K562 (cell line): Measurements from ENCODE around the gene SRCAP. TPM values are rescaled to one million over a fixed set of nuclear protein-coding genes. Genes with fewer than 3 reads are reported as not detected.

ENCODE experiments used
- ATAC-seq: fragments of 200-7000 bp; cut with Tn5 transposase; 3 replicates; pipeline ENCODE4 v1.9.1; 2020; ENCODE audit warnings: moderate library complexity
- BruUV-seq: library from RNA; stranded (reverse); fragments of 400-500 nt; replicated peaks from 2 replicates; lab custom pipeline; 2021; lab: Mats Ljungman, UMichigan
- CTCF ChIA-PET: fragments of 300-600 bp; formaldehyde crosslinking; extraction: SDS; loops from one replicate; lab custom pipeline; 2021; ENCODE audit warnings: low intra/inter-chr PET ratio; lab: Yijun Ruan, JAX
- POLR2A ChIA-PET: fragments of 300-600, 350-650 bp; sonication (Branson Sonifier 250); formaldehyde crosslinking; extraction: SDS; loops from one replicate; lab custom pipeline; 2021; ENCODE audit warnings: antibody characterized with exemption, inconsistent platforms; lab: Yijun Ruan, JAX
- DNase-seq, 4 experiments: peaks; one replicate each; pipeline versions ENCODE4 v3.0.0 to v3.0.0-alpha.2; 2011 to 2018; ENCODE audit warnings: low spot score in 3 of 4, mixed read lengths in 3 of 4; ENCODE audit errors: extremely low read depth in 1 of 4
- FAIRE-seq: peaks from 2 replicates; lab custom pipeline; 2011; peaks lifted over from hg19 to GRCh38; lab: Jason Lieb, UNC
- H2AFZ ChIP-seq: 2 replicates; pipeline ENCODE4 v1.6.0; 2011; ENCODE audit warnings: low read depth, low read length, control low read depth, inconsistent platforms
- H3K27ac ChIP-seq: fragments of 200-600 bp; 3 replicates; pipeline ENCODE4 v1.8.0; 2011; ENCODE audit warnings: low read depth, mild to moderate bottlenecking, control low read depth, inconsistent platforms, low read length, moderate library complexity, mixed read lengths; ENCODE audit errors: extremely low read depth
- H3K27me3 ChIP-seq, 2 experiments: fragments of 300-600 bp in 1 of 2; 2 replicates in 1 of 2; 3 replicates in 1 of 2; pipeline versions ENCODE4 v1.6.0 to v1.8.0; 2011; ENCODE audit warnings: inconsistent platforms in 2 of 2, low read length in 2 of 2, mild to moderate bottlenecking in 1 of 2, mixed read lengths in 1 of 2, moderate library complexity in 1 of 2; ENCODE audit not compliant: control insufficient read depth in 2 of 2, insufficient read depth in 2 of 2
- H3K36me3 ChIP-seq: fragments of 300-600 bp; 3 replicates; pipeline ENCODE4 v1.8.0; 2011; ENCODE audit warnings: mild to moderate bottlenecking, low read length, inconsistent platforms; ENCODE audit not compliant: control insufficient read depth, insufficient read depth
- H3K4me1 ChIP-seq, 2 experiments: fragments of 200-600 bp in 1 of 2; replicated peaks in 1 of 2; 2 replicates in 1 of 2; 3 replicates in 1 of 2; pipeline versions ENCODE4 v1.5.1 to v1.8.0; 2011; ENCODE audit warnings: inconsistent platforms in 2 of 2, low read length in 2 of 2, mild to moderate bottlenecking in 1 of 2, mixed read lengths in 1 of 2, moderate library complexity in 1 of 2; ENCODE audit not compliant: control insufficient read depth in 2 of 2, insufficient read depth in 2 of 2
- H3K4me2 ChIP-seq: 2 replicates; pipeline ENCODE4 v1.6.1; 2011; ENCODE audit warnings: low read length, control low read depth, inconsistent platforms, mixed read lengths; ENCODE audit not compliant: insufficient read depth
- H3K4me3 ChIP-seq: fragments of 200-600 bp; sonication (generic), shearing (Covaris generic); 2 replicates; pipeline ENCODE4 v1.5.1; 2016; ENCODE audit warnings: control low read depth, inconsistent platforms
- H3K79me2 ChIP-seq: fragments of 200-600 bp; 3 replicates; pipeline ENCODE4 v1.8.0; 2011; ENCODE audit warnings: low read length, inconsistent platforms; ENCODE audit not compliant: control insufficient read depth, insufficient read depth
- H3K9ac ChIP-seq, 2 experiments: 2 replicates each; pipeline versions ENCODE4 v1.6.0 to v1.6.1; 2011; ENCODE audit warnings: low read depth in 2 of 2, low read length in 2 of 2, control low read depth in 1 of 2, inconsistent platforms in 1 of 2, mild to moderate bottlenecking in 1 of 2, mixed read lengths in 1 of 2; ENCODE audit not compliant: insufficient read depth in 1 of 2
- H3K9me1 ChIP-seq: one replicate; pipeline ENCODE4 v1.6.0; 2011; ENCODE audit warnings: inconsistent platforms, mild to moderate bottlenecking, low read length, moderate library complexity; ENCODE audit not compliant: control insufficient read depth, insufficient read depth
- H3K9me3 ChIP-seq: replicated peaks from 2 replicates; pipeline ENCODE4 v1.5.1; 2011; ENCODE audit warnings: low read depth, low read length, inconsistent platforms; ENCODE audit not compliant: control insufficient read depth, insufficient read depth
- H4K20me1 ChIP-seq: replicated peaks from 2 replicates; pipeline ENCODE4 v1.6.1; 2011; ENCODE audit warnings: low read length, inconsistent platforms, mixed read lengths; ENCODE audit not compliant: control insufficient read depth, insufficient read depth
- BCOR ChIP-seq: fragments of 450-650 bp; IDR thresholded peaks from 2 replicates; pipeline ENCODE4 v1.6.1; 2016
- CBFB ChIP-seq: sonication (generic); formaldehyde crosslinking; IDR thresholded peaks from 2 replicates; pipeline ENCODE4 v1.4.0; 2020; ENCODE audit warnings: mild to moderate bottlenecking, missing genetic modification reagents
- CBX5 ChIP-seq: IDR thresholded peaks from 2 replicates; pipeline ENCODE4 v1.6.1; 2014; ENCODE audit warnings: low read depth, borderline replicate concordance
- HNRNPH1 ChIP-seq: fragments of 200-400 bp; formaldehyde crosslinking; optimal IDR thresholded peaks from 2 replicates; pipeline ENCODE3; 2017; ENCODE audit warnings: low read depth, mild to moderate bottlenecking, low read length, moderate library complexity
- MYNN ChIP-seq, 2 experiments: sonication (generic); formaldehyde crosslinking in 1 of 2; IDR thresholded peaks; 2 replicates each; pipeline versions ENCODE4 v1.5.0 to v1.6.1; 2016 to 2020; ENCODE audit warnings: antibody characterized with exemption in 1 of 2, missing genetic modification reagents in 1 of 2
- RBM25 ChIP-seq: fragments of 200-400 bp; formaldehyde crosslinking; IDR thresholded peaks from 2 replicates; pipeline ENCODE4 v1.6.1; 2018; ENCODE audit warnings: low read length, low read depth, moderate library complexity; ENCODE audit not compliant: severe bottlenecking
- SMARCA5 ChIP-seq: fragments of 450-650 bp; IDR thresholded peaks from 2 replicates; pipeline ENCODE4 v1.6.1; 2016
- SMC3 ChIP-seq: conservative IDR thresholded peaks from 2 replicates; pipeline ENCODE4 v1.6.1; 2011; ENCODE audit warnings: low read depth, low read length, improper control_type of control experiment; ENCODE audit not compliant: insufficient read depth
- SREBF2 ChIP-seq: sonication (generic); formaldehyde crosslinking; IDR thresholded peaks from 2 replicates; pipeline ENCODE4 v1.4.0; 2020; ENCODE audit warnings: mild to moderate bottlenecking, missing genetic modification reagents
- TCFL5 ChIP-seq: fragments of 250-450 bp; sonication (Bioruptor Pico); conservative IDR thresholded peaks from 2 replicates; pipeline ENCODE4 v1.6.1; 2021; ENCODE audit warnings: mild to moderate bottlenecking, moderate library complexity, matching md5 sums
- ZFP36 ChIP-seq: fragments of 150-350 bp; IDR thresholded peaks from 2 replicates; pipeline ENCODE4 v1.6.1; 2018; ENCODE audit warnings: low read length, low read depth; ENCODE audit not compliant: partially characterized antibody
- ZNF384 ChIP-seq: IDR thresholded peaks from 2 replicates; pipeline ENCODE4 v1.6.1; 2012; ENCODE audit warnings: low read depth, low read length, improper control_type of control experiment
- WGBS: fragments of 100-300 bp; shearing (Covaris generic); methylation state at CpG from one replicate; pipeline ENCODE4 v1.1.6; 2016; ENCODE audit warnings: low coverage, mixed read lengths; ENCODE audit not compliant: insufficient coverage; ENCODE audit errors: missing lambda C conversion rate; 5-methylcytosine and 5-hydroxymethylcytosine counted together
- in situ Hi-C: fragments of 300-500 bp; cut with MboI; formaldehyde crosslinking; loops from 4 replicates; pipeline ENCODE4 v1.15.0; 2018; ENCODE audit warnings: inconsistent platforms, mixed read lengths
- intact Hi-C: fragments of 100-400 bp; cut with micrococcal nuclease; formaldehyde crosslinking; loops from 2 replicates; pipeline ENCODE4 v1.14.2; 2022
- polyA plus RNA-seq, 8 experiments: library from polyadenylated mRNA; depleted of rRNA in 4 of 8; stranded (reverse) in 5 of 8; unstranded in 3 of 8; fragments of >200 nt; fragmentation: Nextera tagmentation in 2 of 8; fragmentation: Illumina TruSeq in 1 of 8; extraction: Ambion mirVana in 2 of 8; extraction: Trizol in 1 of 8; gene quantifications; 2 replicates each; pipeline versions ENCODE4 v1.2.1 to v1.2.3, GENCODE V29; 2011 to 2014; ENCODE audit warnings: inconsistent platforms in 1 of 8, missing spikeins in 1 of 8
- total RNA-seq, 7 experiments: library from RNA; depleted of rRNA in 6 of 7; stranded (reverse); fragments of >200 nt in 6 of 7; fragmentation: Illumina TruSeq in 2 of 7; extraction: Trizol in 2 of 7; gene quantifications; 2 replicates each; pipeline versions ENCODE4 v1.2.1 to v1.2.3, GENCODE V29; 2011 to 2021; ENCODE audit warnings: low replicate concordance in 1 of 7
- TF ChIP-seq, protein P1 (sequence below), 2 experiments: fragments of 450-650 bp in 1 of 2; sonication (generic) in 1 of 2; formaldehyde crosslinking in 1 of 2; IDR thresholded peaks in 1 of 2; conservative IDR thresholded peaks in 1 of 2; 2 replicates each; pipeline versions ENCODE4 v1.6.1 to v1.8.1; 2016 to 2023; ENCODE audit warnings: mild to moderate bottlenecking in 2 of 2, moderate library complexity in 2 of 2, inconsistent platforms in 1 of 2, missing genetic modification reagents in 1 of 2
- TF ChIP-seq, protein P2 (sequence below): sonication (generic); formaldehyde crosslinking; IDR thresholded peaks from 2 replicates; pipeline ENCODE4 v1.8.0; 2022; ENCODE audit warnings: mild to moderate bottlenecking, missing genetic modification reagents
- TF ChIP-seq, protein P3 (sequence below): IDR thresholded peaks from 2 replicates; pipeline ENCODE4 v1.6.1; 2014; ENCODE audit warnings: antibody characterized with exemption

The SRCAP gene
- total and polyA plus RNA-seq, 9 of the 15 experiments (the other 6 are each of a cell fraction or from before 2014, with no cell fraction given) = 0.21 to 62.6 (median 5.8) TPM

DNA sequence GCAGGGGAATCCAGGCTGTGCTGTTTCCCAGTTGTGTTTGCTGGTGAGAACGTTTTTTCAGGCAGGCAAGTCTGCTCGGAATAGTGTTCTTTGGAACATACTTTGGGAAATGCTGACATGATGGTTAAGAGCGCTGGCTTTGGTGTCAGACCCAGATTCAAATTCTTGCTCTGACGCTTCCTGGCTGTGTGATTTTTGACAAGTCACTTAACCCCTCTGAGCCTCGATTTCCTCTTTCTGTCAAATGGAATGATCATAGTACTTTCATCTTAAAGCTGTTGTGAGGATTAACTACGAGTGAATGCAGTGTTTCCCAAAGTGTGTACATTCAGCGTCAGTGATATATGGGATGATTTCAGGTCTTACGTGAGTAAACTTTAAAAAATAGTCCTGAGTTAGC lies 35.9 kb upstream of the SRCAP start:
- peaks cover 4% of the 10 kb centered on the region for H3K9me1 ChIP-seq
- ATAC-seq (no peak), FAIRE-seq (no peak), DNase-seq (no peak)
- CTCF ChIA-PET = no interaction called here
- TF ChIP-seq SMC3 (no peak), ZFP36 (peak; percentile 70), RBM25 (peak; percentile 94), HNRNPH1 (no peak), CBFB (CRISPR knock-in tag) (no peak), MYNN (IDR thresholded peaks at IDR 0.05) (no peak), MYNN (CRISPR knock-in tag; IDR thresholded peaks at IDR 0.05) (no peak), ZNF384 (no peak), SREBF2 (CRISPR knock-in tag) (no peak), TCFL5 (CRISPR knock-in tag) (no peak), CBX5 (no peak), BCOR (peak; percentile 81; the same call in 1 of the 2 replicates), SMARCA5 (0 out of 2 replicates have a peak, but pooled peaks have one; percentile 40)
- TF ChIP-seq, protein P1, sequence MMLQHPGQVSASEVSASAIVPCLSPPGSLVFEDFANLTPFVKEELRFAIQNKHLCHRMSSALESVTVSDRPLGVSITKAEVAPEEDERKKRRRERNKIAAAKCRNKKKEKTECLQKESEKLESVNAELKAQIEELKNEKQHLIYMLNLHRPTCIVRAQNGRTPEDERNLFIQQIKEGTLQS (IDR thresholded peaks at IDR 0.05) = no peak
- TF ChIP-seq, protein P1 (CRISPR knock-in tag; conservative IDR thresholded peaks at IDR 0.05) = no peak
- TF ChIP-seq, protein P2, sequence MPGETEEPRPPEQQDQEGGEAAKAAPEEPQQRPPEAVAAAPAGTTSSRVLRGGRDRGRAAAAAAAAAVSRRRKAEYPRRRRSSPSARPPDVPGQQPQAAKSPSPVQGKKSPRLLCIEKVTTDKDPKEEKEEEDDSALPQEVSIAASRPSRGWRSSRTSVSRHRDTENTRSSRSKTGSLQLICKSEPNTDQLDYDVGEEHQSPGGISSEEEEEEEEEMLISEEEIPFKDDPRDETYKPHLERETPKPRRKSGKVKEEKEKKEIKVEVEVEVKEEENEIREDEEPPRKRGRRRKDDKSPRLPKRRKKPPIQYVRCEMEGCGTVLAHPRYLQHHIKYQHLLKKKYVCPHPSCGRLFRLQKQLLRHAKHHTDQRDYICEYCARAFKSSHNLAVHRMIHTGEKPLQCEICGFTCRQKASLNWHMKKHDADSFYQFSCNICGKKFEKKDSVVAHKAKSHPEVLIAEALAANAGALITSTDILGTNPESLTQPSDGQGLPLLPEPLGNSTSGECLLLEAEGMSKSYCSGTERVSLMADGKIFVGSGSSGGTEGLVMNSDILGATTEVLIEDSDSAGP = no peak
- TF ChIP-seq, protein P3, sequence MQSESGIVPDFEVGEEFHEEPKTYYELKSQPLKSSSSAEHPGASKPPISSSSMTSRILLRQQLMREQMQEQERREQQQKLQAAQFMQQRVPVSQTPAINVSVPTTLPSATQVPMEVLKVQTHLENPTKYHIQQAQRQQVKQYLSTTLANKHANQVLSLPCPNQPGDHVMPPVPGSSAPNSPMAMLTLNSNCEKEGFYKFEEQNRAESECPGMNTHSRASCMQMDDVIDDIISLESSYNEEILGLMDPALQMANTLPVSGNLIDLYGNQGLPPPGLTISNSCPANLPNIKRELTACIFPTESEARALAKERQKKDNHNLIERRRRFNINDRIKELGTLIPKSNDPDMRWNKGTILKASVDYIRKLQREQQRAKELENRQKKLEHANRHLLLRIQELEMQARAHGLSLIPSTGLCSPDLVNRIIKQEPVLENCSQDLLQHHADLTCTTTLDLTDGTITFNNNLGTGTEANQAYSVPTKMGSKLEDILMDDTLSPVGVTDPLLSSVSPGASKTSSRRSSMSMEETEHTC = no peak
- H3K9me3 ChIP-seq = no peaks in the 10 kb centered on the region
- 80% methylated on average over 8 of the region's 8 CpGs for WGBS
- no peak overlapping the region for H3K27ac ChIP-seq
- in situ Hi-C loops (no loop called here), intact Hi-C loops (no loop called here)
- no peaks in the 10 kb centered on the region for H3K27me3 ChIP-seq
- peaks cover 48% of the 10 kb centered on the region for H3K79me2 ChIP-seq
- H2AFZ ChIP-seq = no peak overlapping the region
- POLR2A ChIA-PET = interaction anchor here (0.5 kb wide), 1 partner anchor 34 kb away, joined by 3 read pairs; no protein-coding TSS in a partner anchor
- peaks cover 13 to 42% of the 10 kb centered on the region in 2 experiments; a peak in 4 of 5 replicates for H3K4me1 ChIP-seq
- H3K4me3 ChIP-seq = no peak overlapping the region
- 0 out of 2 replicates have a peak, but pooled peaks cover 7% of the 10 kb centered on the region for H4K20me1 ChIP-seq
- H3K4me2 ChIP-seq = no peak overlapping the region
- H3K36me3 ChIP-seq = peaks cover 78% of the 10 kb centered on the region; the same call in 2 of the 3 replicates
- no TSS peak for BruUV-seq
- H3K9ac ChIP-seq = no peak overlapping the region
